Epidermal melanocyte (primary cell): ENCODE measurements around the gene CCDC134.
"Not testable (repeated sequence)": the region's sequence is repeated elsewhere in the genome, so short reads cannot be mapped to it uniquely, and the experiment has no call there.

Experiments used
- DNase-seq: peaks from one replicate; pipeline ENCODE4 v3.0.0; 2011; ENCODE audit warnings: low spot score; ENCODE audit not compliant: insufficient read length

The CCDC134 gene

DNA sequence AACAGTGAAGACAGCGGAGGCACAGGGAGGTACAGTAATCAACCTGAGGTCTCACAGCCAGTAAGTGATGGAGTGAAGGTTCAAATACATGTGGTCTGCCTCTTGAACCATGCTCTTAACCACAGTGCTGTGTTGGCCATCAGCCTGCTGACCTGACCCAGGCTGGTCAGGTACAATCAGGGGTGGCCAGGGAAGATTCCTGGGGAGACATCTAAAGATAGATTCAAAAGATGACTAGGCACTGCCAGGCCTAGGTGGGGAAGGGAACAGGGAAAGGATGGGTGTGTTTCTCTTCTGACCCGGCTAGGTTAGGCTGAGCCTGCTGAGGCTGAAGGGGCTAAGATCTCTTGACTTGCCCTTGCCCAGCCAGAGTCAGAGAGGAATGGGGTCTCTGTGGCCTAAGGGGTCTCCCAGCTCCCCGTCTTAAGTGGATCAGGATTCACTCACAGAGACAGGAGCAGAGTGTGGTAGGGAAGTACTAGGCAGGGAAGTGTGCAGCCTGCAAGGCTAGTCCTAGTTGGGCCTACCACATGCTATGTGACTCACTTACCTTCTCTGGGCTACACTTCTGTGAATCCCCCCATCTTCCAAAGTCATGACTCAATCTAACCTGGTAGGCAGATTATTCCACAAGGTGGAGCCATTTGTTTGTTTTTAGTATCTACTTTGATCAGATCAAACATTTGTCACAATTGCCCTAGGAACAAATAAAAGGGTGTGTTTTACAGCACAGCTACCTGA lies 22.0 kb downstream of the CCDC134 start:
- no peak for DNase-seq

DNA sequence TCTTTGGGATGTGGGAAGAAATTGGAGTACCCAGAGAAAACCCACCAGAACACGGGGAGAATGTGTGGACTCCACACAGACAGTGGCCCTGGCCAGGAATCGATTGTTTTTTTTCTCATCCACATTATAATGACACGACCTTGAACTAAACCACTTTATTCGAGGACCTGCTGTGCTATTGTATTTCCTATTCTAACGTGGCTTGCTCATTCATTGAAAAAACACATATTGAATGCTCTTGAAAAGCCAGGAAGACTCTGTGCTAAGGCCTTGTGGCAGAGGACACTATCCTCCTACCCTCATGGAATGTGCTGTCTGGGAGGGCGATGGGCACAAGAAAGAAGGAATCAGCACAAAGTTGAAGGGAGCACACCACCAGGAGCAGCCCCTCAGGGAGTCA lies 23.3 kb downstream of the CCDC134 start:
- no peak for DNase-seq

DNA sequence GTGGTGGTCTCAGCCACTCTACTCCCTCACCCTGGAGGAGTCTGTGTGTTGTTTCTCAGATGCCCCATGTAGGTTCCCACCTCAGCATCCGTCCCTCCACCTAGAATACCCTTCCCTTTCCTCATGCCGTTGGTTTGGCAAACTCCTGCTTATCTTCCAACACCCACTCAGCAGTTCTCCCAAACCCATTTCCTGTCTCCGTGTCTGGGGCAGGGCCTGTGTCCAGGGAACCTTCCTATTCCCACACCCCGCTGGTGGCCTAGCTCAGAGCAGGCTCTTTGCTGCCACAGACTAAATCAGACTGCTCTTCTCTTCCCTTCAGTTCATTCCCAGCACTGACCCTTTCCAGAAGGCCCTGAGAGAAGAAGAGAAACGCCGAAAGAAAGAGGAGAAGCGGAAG lies 24.9 kb downstream of the CCDC134 start:
- DNase-seq: no peak

DNA sequence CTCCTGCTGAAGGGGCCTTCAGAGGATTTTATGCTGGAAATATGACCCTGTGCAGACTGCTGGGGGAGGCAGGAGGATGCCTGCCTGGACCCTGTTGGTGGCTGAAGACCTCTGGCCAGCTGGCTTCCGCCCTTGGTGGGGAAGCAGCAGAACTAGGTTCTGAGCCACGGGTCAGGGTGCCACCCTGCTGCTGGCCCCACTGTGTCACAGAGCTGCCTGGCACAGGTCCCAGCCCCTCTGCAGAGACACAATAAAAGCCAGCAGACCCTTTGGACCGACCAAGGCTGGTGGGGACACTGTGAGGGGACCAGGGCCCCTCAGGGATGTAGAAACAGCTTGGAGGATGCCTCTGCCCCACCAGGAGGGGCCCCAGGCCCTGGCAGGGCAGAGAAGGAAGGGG lies 25.5 kb downstream of the CCDC134 start:
- DNase-seq: no peak

DNA sequence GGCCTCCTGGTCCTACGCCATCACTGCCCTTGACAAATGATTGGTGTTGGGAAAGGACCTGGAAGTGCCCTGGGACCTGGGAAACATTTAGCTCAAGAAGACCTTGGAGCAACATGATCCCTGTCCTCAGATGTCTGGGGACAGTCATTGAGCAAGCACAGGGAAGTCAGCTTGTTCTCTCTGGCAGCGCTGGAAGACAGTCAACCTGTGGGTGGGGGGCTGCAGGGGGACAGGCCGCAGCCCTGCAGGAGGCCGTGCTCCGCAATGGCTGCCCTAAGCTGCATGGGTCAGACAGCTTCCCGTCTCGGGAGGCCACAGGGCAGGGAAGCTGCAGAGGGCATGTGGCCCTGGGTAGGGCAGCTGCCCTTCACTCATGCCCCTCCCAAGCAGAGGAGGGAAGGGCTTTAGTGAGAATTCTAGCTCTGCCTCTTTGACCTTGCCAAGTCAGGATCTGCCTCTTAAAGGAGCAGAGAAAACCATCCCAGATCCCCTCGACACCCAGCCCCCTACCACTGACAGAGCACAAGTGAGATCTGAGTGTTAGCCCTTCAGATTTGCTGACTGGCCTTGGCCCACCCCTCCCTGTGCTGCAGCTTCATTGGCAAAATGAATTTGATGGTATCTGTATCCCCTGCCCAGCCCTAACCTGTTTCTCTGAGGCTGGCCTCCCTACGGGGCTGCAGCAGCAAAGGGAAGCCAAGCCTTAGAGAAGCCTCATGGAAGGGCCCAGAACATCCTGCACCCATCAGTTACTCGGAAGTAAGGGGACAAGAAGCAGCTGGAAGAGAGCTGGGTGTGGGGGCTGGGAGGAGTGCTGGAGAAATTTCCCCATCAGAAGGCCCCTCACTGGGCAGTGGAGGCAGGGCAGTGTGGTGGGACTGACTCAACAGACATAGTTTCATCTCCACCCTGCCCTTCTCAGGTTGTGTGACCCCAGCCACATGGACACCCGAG lies 26.2 kb downstream of the CCDC134 start:
- no peak for DNase-seq

DNA sequence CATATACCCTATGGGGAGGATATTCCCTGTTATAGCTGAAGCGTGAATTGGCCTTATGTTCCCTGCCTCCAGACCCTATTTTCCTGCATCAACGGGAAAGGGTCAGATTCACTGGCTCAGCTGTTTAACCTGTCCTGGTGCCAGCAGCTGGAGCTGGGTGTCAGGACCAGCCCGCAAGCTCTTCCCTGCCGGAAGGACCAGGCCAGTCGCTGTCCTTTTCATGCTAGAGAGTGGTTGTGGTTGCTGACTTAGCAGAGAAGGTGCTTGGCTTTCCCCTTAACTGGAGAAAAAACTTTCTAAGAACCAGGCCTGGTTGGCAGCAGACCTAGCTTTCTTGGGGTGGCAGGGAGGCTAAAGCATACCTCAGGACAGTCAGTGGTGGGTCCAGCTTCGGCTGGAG lies 27.2 kb downstream of the CCDC134 start:
- no peak for DNase-seq

DNA sequence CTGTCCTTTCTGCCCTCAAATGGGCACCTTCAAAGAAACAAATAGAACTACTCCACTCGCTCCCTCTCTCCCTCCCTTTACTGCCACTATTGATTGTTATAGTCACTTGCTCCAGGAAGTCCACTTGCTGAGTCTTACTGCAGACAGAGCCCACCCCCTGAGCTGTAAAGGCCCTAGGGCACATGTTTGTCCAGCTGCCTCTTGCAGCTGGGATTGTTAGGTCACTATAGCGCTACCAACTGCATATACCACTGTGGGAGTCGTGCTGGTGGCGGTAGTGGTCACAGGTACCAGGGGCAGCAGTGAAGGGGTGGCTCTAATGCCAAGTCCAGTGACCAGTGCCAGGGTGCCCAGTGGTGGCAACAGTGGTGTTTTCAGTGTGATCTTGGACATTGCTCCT lies 28.0 kb downstream of the CCDC134 start:
- DNase-seq: no peak

DNA sequence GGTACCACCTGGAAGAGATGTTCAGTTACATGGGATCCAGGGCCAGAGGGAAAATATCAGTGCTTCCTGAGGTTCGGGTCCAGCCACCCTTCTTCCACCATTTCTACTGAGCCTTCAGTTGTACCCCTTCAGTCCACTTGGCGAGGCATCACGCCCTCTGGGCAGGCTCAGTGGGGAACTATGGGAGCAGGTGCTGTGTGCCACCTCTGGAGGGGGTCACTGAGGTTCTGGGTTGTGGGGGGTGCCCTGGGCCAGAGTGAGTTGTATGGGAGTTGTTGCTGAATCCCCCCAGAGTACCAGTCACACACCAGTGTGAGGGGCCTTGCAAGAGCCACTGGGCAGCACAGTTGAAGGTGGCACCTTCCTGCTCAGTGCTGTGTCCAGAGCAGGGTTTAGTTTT lies 29.7 kb downstream of the CCDC134 start:
- no peak for DNase-seq

DNA sequence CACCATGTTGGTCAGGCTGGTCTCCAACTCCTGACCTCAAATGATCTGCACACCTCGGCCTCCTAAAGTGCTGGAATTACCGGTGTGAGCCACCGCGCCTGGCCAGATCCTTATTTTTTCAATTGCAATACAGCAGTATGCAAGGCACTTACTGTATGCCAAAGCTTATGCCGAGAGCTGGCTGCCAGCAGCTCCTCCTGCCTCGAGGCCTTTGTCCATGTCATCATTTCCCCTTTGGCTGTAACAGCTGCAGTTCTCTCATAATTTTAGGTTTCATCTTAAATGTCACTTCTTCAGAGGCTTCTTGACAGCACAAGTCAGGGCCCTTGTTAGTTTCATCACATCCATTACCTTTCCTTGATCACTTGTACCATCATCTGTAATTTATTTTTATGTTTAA lies 30.9 kb downstream of the CCDC134 start:
- no peak for DNase-seq

DNA sequence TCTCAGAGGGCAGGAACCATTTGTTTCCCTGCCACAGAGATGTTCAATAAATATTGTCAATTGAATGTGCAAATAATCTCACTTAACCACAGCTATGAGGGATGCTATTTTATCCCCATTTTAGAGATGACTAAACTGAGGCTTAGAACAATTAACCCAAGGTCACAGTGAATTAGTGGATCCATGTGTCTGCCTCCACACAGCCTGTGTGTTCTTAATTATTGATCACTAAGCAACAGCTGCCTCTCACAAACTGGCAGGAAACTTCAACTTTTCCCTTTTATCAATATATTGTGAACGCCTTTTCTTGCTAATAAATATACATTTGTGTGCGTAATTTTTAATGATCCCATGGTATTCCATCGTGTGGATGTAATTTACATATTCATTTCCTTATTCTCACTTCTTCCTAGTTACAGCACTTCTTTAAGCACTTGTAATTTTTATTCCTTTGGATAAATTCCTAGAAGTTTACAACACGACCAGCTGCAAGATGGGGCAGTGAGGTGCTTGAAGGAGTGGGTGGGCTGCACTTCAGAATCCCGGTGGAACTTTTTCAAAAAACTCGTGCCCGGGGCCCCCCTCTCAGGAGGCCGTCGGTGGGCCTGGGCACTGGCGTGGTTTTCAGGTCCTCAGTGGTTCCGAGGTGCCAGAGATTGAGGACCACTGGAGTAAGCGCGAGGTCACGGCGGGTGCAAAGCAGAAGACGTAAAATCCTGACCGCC lies 31.5 kb downstream of the CCDC134 start:
- DNase-seq: no peak

DNA sequence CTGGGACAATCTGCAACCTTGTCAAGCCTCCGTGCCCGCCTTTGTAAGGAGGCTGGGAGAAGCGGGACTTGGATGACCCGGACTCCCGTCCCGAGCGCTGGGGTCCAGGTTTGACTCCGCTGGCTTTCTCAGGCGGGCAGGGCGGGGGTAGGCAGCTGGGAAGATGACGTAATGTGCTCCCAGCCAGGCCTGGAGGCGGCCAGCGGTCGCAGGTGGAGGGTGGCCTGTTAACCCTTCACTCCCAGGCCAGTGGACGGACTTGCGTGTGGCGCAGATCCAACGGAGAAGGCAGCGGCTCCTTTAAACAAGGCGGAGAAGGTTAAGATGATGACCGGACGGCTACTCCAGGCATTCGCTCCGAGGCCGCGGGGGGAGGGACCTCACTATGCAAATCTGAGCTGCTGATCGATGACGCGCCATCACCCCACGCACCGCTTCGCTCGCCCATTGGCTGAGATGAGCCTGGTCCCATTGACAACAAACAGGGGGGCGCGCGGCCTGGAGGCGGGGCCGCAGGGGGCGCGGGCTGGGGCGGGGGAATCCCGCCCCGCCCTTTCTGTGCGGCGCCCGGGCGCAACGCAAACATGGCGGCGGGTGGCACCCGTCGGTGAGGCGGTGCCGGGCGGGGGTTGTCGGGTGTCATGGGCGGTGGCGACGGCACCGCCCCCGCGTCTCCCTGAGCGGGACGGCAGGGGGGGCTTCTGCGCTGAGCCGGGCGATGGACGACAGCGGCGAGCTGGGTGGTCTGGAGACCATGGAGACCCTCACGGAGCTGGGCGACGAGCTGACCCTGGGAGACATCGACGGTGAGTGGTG lies 32.3 kb downstream of the CCDC134 start, which contains the start of gene SREBF2:
Gene SREBF2 (plus strand): TSS at position 553 of the 816 bp plus-strand sequence. CDS start 166 bp downstream, at position 719.
- peak; percentile 96 for DNase-seq

DNA sequence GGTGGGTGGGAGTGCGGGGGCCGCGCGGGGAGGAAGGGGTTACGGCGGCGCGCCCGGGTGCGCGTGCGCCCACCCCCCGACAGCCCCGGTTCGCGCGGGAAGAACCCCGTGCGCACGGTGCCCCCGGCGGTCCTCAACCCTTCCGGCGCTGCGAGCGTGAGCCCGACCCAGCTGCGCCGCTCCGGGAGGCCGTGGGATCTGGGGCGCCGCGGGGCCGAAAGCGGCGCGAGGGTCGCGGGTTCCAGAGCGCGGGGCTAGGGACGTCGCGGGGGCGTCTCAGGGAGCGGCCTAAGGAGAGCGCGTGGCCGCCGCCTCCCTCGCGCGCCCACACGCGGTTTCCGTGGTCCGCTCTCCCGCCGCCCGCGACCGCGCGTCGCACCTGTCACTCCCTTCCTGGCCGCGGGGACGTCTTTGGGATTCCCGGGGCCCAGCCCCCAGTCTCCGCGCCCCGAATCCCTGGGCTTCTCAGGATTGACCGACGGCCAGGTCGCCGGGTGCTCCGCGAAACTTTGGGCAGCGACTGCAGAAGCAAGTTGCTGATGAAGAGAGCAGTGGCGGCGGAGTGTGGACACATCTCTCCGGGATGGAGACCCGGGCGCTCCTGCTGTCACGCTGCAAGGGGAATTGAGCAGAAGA lies 33.0 kb downstream of the CCDC134 start:
- no peak for DNase-seq

DNA sequence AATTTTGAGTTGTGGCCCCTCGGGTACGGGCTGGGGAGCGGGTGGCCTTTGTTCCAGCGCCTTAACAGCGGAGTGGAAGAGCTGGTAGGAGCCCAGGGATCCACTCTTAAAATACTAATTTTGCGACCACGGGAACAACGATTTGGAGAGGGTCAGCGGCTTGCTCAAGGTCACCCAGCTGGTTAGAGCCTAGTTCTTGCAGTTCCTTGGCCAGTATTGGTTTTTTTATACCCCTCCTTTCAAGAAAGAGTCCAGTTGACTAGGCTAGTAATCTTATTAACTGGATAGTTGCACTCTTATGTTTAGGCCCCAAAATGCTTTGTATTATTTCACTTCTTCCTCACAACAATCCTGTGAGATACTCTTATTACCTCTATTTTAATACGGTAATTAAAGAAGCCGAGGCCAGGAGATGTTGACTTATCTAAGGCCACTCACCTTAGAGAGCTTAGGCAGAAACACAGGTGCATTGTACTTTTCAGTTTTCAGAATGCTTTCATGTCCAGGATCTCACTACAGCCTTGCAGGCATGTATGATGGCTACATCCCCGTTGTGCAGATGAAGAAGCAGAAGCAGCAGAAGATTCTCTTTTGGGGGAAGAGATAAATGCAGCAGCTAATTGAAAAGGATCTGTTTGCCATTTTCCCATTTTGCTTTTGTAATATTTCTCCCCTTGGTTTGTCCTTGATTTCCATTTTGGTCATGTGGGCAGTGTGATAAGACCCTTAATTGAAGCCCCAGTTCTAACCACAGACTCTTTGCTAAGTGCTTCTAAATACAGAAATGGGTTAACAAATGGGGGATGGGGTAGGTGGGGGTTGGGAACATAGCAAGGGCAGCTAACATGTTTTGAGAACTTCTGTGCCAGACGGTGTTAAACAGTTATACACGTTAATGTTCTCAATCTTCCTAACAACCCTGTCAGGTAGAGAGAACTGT lies 33.8 kb downstream of the CCDC134 start:
- DNase-seq: no peak

DNA sequence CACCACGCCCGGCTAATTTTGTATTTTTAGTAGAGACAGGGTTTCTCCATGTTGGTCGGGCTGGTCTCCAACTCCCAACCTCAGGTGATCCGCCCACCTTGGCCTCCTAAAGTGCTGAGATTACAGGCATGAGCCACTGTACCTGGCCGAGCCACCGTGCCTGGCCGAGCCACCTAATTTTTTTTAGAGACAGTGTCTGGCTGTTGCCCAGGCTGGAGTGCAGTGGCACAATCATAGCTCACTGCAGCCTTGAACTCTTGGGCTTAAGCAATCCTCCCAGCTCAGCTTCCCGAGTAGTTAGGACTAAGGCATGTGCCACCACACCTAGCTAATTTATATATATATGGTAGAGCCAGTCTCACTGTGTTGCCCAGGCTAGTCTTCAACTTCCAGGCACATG lies 35.0 kb downstream of the CCDC134 start:
- not testable (repeated sequence) for DNase-seq

DNA sequence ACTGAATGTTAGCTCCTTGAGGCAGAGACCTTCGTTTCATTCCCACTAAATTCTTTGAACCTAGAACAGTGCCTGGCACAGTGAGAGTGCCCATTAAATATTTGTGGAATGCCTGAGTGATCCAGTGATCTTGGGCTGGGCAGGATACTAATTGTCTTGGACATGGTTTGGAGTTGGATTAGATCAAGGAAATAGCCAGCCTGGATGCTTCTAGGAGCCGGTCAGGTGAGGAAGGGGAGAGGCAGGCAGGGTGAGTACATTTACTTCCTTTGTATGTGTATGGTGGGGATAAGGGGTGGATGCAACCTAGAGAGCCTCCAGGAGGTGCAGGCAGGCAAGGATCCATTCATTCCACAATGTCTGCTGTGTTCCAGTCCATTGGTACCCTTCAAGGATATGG lies 36.1 kb downstream of the CCDC134 start:
- DNase-seq: no peak

DNA sequence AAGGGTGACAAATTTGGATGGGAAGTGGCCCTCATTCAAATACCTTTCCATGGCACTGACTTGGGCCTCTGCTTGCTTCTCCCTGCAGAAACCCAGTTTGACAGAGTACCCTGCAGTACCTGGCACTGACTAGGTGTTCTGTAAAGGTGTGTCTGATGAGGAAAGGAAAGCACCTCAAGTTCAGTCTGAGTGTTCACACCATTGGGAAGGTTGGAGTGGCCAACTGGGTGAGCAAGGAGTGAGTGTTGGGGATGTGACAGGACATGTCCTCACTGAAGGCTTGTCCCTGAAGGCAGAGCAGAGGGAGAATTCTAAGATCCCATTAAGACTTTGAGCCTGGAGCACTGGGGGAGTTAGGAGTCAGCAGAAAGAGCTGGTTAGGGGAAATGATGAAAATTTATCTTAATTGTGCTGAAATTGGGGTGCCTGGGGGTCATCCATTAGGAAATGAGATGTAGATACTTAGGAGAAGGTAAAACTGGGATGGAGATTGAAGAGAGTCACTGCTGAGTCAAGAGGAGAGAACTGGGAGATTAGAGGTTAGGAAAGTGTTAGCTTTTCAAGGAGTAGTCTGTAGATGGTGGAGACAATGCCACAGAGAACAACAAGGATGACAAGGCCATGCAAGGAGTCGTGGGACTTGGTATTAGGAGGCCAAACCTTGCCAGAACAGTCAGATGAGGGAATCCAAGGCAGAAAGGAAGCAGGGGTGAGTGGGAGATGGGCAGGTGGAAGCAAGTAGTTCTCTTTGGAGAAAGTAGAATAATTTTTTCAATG lies 38.6 kb downstream of the CCDC134 start:
- no peak for DNase-seq

DNA sequence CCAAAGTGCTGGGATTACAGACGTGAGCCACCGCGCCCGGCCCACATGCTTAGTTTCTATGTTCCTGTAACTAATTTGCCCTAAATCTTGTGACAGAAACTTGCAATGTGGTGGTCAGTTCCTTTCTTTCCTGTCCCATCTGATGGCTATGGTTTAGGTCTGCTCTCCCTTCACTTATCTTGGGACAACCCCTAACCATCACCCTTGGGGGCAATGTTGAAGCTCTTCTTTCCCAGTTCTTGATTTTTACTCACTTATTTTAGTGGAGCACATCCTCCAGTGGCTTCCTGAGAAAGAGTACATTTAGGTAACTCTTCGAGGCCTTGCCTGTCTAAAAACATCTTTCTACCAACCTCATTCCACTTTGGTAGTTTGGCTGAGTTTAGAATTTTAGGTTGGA lies 39.7 kb downstream of the CCDC134 start:
- no peak for DNase-seq

DNA sequence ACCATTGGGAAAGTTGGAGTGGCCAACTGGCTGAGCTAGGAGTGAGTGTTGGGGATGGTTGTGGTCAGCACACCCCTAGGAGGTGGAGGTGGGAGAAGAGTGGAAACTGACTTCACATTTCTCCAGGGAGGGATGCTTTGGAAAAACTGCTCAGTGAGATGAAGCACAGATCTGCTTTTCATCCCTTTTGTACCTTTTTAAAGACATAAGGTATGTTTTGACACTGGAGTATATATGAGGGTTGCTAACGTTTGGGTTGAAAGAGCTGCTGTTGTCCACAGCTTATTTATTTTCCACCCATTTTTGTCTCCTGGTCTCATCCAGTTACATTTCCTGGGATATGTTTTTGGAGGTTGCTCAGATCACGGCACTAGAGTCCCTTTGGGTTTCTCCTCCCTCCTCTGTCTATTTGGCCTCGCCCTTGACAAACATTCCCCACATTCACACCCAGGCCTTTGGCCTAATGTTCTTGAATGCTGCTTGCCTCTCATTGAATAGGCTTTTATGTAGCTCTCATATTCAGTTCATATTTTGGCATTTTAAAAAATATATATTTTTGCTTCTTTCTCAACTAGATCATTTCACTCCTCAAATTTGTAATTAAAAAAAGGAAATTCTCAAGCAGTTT lies 40.7 kb downstream of the CCDC134 start:
- DNase-seq: no peak
